ENCODE data around the gene BPIFA3.

Gene BPIFA3

DNA sequence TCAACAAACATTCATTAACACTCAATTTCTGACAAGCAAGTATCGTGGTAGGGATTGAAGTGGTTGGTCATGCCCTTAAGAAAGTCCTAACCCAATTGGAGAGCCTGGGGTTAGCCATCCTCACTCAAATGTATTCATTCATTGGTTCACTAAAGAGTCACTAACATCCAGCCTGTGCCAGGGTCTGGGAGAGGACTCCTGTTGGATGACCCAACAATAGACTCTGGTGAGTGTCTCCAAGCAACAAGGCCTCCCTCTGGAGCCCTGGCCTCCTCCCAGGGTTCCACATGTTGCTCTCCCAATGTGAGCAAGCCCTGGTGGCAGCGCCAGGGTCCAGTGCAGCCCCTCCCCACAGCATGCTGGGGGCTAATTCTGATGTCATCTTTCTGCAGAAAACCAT lies at the start of gene BPIFA3:
Gene BPIFA3 (plus strand): TSS at position 301 of the 400 bp plus-strand sequence. CDS start 185 bp downstream, outside the sequence.
- DNase-seq (ENCODE audit: low read depth) = no peak
- TF ChIP-seq, protein P1, sequence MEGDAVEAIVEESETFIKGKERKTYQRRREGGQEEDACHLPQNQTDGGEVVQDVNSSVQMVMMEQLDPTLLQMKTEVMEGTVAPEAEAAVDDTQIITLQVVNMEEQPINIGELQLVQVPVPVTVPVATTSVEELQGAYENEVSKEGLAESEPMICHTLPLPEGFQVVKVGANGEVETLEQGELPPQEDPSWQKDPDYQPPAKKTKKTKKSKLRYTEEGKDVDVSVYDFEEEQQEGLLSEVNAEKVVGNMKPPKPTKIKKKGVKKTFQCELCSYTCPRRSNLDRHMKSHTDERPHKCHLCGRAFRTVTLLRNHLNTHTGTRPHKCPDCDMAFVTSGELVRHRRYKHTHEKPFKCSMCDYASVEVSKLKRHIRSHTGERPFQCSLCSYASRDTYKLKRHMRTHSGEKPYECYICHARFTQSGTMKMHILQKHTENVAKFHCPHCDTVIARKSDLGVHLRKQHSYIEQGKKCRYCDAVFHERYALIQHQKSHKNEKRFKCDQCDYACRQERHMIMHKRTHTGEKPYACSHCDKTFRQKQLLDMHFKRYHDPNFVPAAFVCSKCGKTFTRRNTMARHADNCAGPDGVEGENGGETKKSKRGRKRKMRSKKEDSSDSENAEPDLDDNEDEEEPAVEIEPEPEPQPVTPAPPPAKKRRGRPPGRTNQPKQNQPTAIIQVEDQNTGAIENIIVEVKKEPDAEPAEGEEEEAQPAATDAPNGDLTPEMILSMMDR (conservative IDR thresholded peaks at IDR 0.05; ENCODE audit: control insufficient read depth, insufficient read depth, low read depth, low read length) = no peak
- H3K4me3 ChIP-seq (ENCODE audit: control insufficient read depth, low read depth, low read length) = no peak within 1 kb of the TSS

DNA sequence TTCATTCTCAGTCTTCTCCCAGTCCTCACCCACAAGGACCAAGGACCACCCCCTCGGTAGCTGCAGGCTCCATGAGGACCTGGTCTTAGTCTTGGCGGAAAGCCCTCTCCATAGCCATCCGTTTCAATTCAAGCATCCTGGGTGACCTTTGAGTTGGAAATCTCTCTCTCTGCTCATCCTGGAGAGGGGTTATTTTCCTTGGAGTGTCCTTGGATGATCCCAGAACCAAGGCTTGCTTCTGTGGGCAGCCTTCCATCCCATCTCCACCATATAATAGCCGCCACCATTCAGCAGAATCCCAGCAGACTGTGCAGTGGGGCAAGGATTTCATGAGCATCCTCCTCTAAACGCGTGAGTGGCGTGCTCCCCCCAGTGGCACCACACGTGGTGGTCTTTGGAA lies 49.3 kb upstream of the BPIFA3 start, which contains the start of gene BPIFA2:
Gene BPIFA2 (plus strand): TSS at position 301 of the 400 bp plus-strand sequence. CDS start 987 bp downstream, outside the sequence.
- H3K4me3 ChIP-seq (ENCODE audit: control insufficient read depth, low read depth, low read length) = no peak within 1 kb of the TSS
- TF ChIP-seq, protein P1 (conservative IDR thresholded peaks at IDR 0.05; ENCODE audit: control insufficient read depth, insufficient read depth, low read depth, low read length) = no peak
- DNase-seq (ENCODE audit: low read depth) = no peak

DNA sequence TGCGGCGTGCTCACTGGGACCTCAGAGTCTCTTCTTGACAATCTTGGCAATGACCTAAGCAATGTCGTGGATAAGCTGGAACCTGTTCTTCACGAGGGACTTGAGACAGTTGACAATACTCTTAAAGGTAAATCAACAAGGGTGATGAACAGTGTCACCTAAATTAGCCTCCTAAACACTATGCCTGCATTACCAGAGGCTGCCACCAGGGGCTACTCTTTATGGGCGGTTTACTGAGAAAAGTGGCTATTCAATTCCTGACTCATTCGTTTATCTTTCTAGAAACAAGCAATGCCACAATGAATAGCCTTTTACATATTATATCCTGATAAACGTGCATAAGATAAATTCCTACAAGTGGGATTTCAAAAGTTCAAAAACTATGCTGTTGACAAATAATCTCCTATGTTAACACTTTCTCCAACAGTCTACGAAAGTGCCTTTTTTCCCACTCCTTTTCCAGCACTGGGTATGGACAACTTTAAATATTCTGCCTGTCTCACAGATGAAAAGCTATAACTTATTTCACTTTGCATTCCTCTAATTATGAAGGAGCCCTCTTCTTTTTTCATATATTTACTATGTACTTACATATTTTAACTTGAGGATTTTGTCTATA lies 47.9 kb upstream of the BPIFA3 start:
- no peak overlapping the region for H3K4me3 ChIP-seq (ENCODE audit: control insufficient read depth, low read depth, low read length)
- TF ChIP-seq, protein P1 (conservative IDR thresholded peaks at IDR 0.05; ENCODE audit: control insufficient read depth, insufficient read depth, low read depth, low read length) = peak; percentile 54
- DNase-seq (ENCODE audit: low read depth) = peak; percentile 4

DNA sequence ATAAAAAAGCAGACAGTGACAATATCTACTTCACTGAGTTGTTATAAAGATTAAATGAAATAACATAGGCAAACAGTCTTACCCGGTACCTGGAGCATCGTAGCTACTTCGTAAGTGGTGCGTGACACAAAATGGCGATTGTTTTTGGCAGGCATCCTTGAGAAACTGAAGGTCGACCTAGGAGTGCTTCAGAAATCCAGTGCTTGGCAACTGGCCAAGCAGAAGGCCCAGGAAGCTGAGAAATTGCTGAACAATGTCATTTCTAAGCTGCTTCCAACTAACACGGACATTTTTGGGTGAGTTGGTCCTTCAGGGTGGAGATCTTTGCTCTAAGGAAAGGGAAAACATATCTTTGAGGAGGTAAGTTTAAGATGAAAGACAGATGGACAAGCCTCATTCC lies 44.4 kb upstream of the BPIFA3 start:
- TF ChIP-seq, protein P1 (conservative IDR thresholded peaks at IDR 0.05; ENCODE audit: control insufficient read depth, insufficient read depth, low read depth, low read length) = no peak
- DNase-seq (ENCODE audit: low read depth) = no peak
- H3K4me3 ChIP-seq (ENCODE audit: control insufficient read depth, low read depth, low read length) = no peak overlapping the region

DNA sequence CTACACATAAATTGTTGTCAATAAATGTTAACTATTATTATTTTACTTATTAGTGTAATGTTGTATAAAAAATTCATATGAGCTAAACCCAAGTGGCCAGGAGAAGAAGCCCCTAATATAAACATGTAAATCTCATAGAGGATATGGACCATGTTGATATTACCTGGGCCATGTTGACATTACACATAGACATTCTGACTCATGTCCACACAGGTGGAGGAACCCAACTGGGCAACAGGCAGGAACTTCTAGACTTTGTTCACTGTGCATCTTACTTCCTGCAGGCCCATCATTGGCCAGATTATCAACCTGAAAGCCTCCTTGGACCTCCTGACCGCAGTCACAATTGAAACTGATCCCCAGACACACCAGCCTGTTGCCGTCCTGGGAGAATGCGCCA lies 42.0 kb upstream of the BPIFA3 start:
- DNase-seq (ENCODE audit: low read depth) = no peak
- TF ChIP-seq, protein P1 (conservative IDR thresholded peaks at IDR 0.05; ENCODE audit: control insufficient read depth, insufficient read depth, low read depth, low read length) = no peak
- no peak overlapping the region for H3K4me3 ChIP-seq (ENCODE audit: control insufficient read depth, low read depth, low read length)

DNA sequence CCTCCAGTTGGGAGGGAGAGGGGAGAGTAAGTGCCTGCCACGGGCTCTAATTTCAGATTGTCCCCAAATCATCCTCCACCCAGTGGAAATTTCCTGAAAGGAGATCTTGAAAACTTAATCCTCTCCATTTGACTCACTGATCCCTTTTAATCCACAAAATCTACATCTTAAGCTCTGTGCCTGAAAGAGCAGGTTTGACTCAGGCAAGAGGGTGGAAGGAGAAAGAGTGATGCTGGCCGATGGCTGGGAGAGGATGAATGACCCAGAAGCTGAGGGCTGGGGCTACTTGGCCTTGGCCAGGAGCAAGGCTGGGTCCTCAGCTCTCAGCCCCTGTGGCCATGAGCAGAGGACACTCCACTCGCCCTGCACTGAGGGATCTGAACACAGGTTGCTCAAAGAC lies 41.1 kb upstream of the BPIFA3 start:
- H3K4me3 ChIP-seq (ENCODE audit: control insufficient read depth, low read depth, low read length) = no peak overlapping the region
- DNase-seq (ENCODE audit: low read depth) = no peak
- TF ChIP-seq, protein P1 (conservative IDR thresholded peaks at IDR 0.05; ENCODE audit: control insufficient read depth, insufficient read depth, low read depth, low read length) = no peak
